Stimulated activated naive B cell treated with anti-CD40 and anti-IgM and Interleukin-4, amounts not matched to agents 10 μg/mL and 1 μg/mL and 100 μg/mL, for 72 hours (primary cell): ENCODE data around the gene SORCS2.

Experiments used
- ATAC-seq, 2 donors: fragments of 150-1000 bp; cut with Tn5 transposase; replicated peaks; 2 replicates each; pipeline ENCODE4 v1.10.0; 2021; ENCODE audit warnings: moderate library complexity in 1 of 2
- DNase-seq: peaks from one replicate; pipeline ENCODE4 v3.0.0; 2021
- H3K27ac Mint-ChIP-seq: one replicate; pipeline ENCODE4 v1.8.0; 2022; ENCODE audit warnings: mild to moderate bottlenecking, mixed read lengths
- H3K27me3 Mint-ChIP-seq, 2 donors: one replicate each; pipeline ENCODE4 v1.8.0; 2022; ENCODE audit warnings: mixed read lengths in 2 of 2
- H3K36me3 Mint-ChIP-seq, 2 donors: one replicate each; pipeline ENCODE4 v1.8.0; 2022; ENCODE audit warnings: mixed read lengths in 2 of 2, mild to moderate bottlenecking in 1 of 2
- H3K4me1 Mint-ChIP-seq, 2 donors: one replicate each; pipeline ENCODE4 v1.8.0; 2022; ENCODE audit warnings: mixed read lengths in 2 of 2, mild to moderate bottlenecking in 1 of 2
- H3K4me3 Mint-ChIP-seq, 2 donors: one replicate each; pipeline ENCODE4 v1.8.0; 2022; ENCODE audit warnings: mild to moderate bottlenecking in 2 of 2, mixed read lengths in 2 of 2, moderate library complexity in 1 of 2
- H3K9me3 Mint-ChIP-seq, 2 donors: one replicate each; pipeline ENCODE4 v1.8.0; 2022; ENCODE audit warnings: mixed read lengths in 2 of 2, mild to moderate bottlenecking in 1 of 2

Gene SORCS2

GRCh38 chr4:7501873-7502272 lies 309.5 kb downstream of the SORCS2 start:
- H3K4me1 Mint-ChIP-seq = peaks cover 0 to 1% of the 10 kb centered on the region in 2 donors
- H3K36me3 Mint-ChIP-seq = no peaks in the 10 kb centered on the region
- no peak overlapping the region for H3K4me3 Mint-ChIP-seq
- H3K27me3 Mint-ChIP-seq = peaks cover 5 to 11% of the 10 kb centered on the region in 2 donors
- no peak for DNase-seq
- ATAC-seq = no peak
- no peak overlapping the region for H3K27ac Mint-ChIP-seq
- no peaks in the 10 kb centered on the region for H3K9me3 Mint-ChIP-seq

- Mint-ChIP-seq H3K4me3 (no peak overlapping the region), H3K27me3 (peaks cover 14 to 22% of the 10 kb centered on the region in 2 donors), H3K4me1 (peaks cover 4 to 13% of the 10 kb centered on the region in 2 donors), H3K27ac (no peak overlapping the region), H3K36me3 (no peaks in the 10 kb centered on the region), H3K9me3 (peaks cover 0 to 1% of the 10 kb centered on the region in 2 donors)
- DNase-seq (no peak), ATAC-seq (no peak)
Measured at GRCh38 chr4:7503559-7504249, 311.4 kb downstream of the SORCS2 start.

- peaks cover 7 to 19% of the 10 kb centered on the region in 2 donors for H3K4me1 Mint-ChIP-seq
- peaks cover 0 to 1% of the 10 kb centered on the region in 2 donors for H3K9me3 Mint-ChIP-seq
- ATAC-seq (no peak), DNase-seq (no peak)
- peaks cover 17 to 20% of the 10 kb centered on the region in 2 donors for H3K27me3 Mint-ChIP-seq
- H3K4me3 Mint-ChIP-seq = no peak overlapping the region
- no peak overlapping the region for H3K27ac Mint-ChIP-seq
- no peaks in the 10 kb centered on the region for H3K36me3 Mint-ChIP-seq
Measured at GRCh38 chr4:7505116-7505900, 313.0 kb downstream of the SORCS2 start.

GRCh38 chr4:7506119-7506518 lies 313.8 kb downstream of the SORCS2 start:
- no peak for DNase-seq
- peaks cover 1 to 3% of the 10 kb centered on the region in 2 donors for H3K9me3 Mint-ChIP-seq
- no peak overlapping the region for H3K27ac Mint-ChIP-seq
- H3K27me3 Mint-ChIP-seq = peaks cover 22 to 28% of the 10 kb centered on the region in 2 donors
- H3K36me3 Mint-ChIP-seq = no peaks in the 10 kb centered on the region
- H3K4me1 Mint-ChIP-seq = peaks cover 7 to 19% of the 10 kb centered on the region in 2 donors
- H3K4me3 Mint-ChIP-seq = no peak overlapping the region
- ATAC-seq = no peak

- no peaks in the 10 kb centered on the region for H3K36me3 Mint-ChIP-seq
- no peak overlapping the region for H3K4me3 Mint-ChIP-seq
- peaks cover 24 to 31% of the 10 kb centered on the region in 2 donors for H3K27me3 Mint-ChIP-seq
- no peak for DNase-seq
- peaks cover 1 to 3% of the 10 kb centered on the region in 2 donors for H3K9me3 Mint-ChIP-seq
- ATAC-seq = no peak
- no peak overlapping the region for H3K27ac Mint-ChIP-seq
- peaks cover 7 to 19% of the 10 kb centered on the region in 2 donors for H3K4me1 Mint-ChIP-seq
Measured at GRCh38 chr4:7506572-7506971, 314.2 kb downstream of the SORCS2 start.

- H3K4me3 Mint-ChIP-seq = no peak overlapping the region
- peaks cover 7 to 19% of the 10 kb centered on the region in 2 donors for H3K4me1 Mint-ChIP-seq
- no peak for ATAC-seq
- no peak overlapping the region for H3K27ac Mint-ChIP-seq
- DNase-seq = no peak
- H3K27me3 Mint-ChIP-seq = peaks cover 24 to 32% of the 10 kb centered on the region in 2 donors
- H3K36me3 Mint-ChIP-seq = no peaks in the 10 kb centered on the region
- H3K9me3 Mint-ChIP-seq = peaks cover 1 to 3% of the 10 kb centered on the region in 2 donors
Measured at GRCh38 chr4:7507381-7507780, 315.0 kb downstream of the SORCS2 start.

- ATAC-seq = no peak
- Mint-ChIP-seq H3K4me3 (no peak overlapping the region), H3K27me3 (peaks cover 24 to 41% of the 10 kb centered on the region in 2 donors)
Measured at GRCh38 chr4:7510066-7510465, 317.7 kb downstream of the SORCS2 start.

GRCh38 chr4:7510538-7510937 lies 318.2 kb downstream of the SORCS2 start:
- H3K27me3 Mint-ChIP-seq = peaks cover 24 to 41% of the 10 kb centered on the region in 2 donors
- DNase-seq = no peak
- H3K27ac Mint-ChIP-seq = no peak overlapping the region
- peaks cover 7 to 19% of the 10 kb centered on the region in 2 donors for H3K4me1 Mint-ChIP-seq
- no peaks in the 10 kb centered on the region for H3K36me3 Mint-ChIP-seq
- ATAC-seq = no peak
- H3K4me3 Mint-ChIP-seq = no peak overlapping the region
- H3K9me3 Mint-ChIP-seq = peaks cover 1 to 3% of the 10 kb centered on the region in 2 donors

More at GRCh38 chr4:7510066-7510465, 317.7 kb downstream of the SORCS2 start:
- no peak for DNase-seq
- H3K27ac Mint-ChIP-seq = no peak overlapping the region
- H3K4me1 Mint-ChIP-seq = peaks cover 7 to 19% of the 10 kb centered on the region in 2 donors
- H3K9me3 Mint-ChIP-seq = peaks cover 1 to 3% of the 10 kb centered on the region in 2 donors
- H3K36me3 Mint-ChIP-seq = no peaks in the 10 kb centered on the region

GRCh38 chr4:7511525-7511924 lies 319.2 kb downstream of the SORCS2 start:
- Mint-ChIP-seq H3K27ac (no peak overlapping the region), H3K27me3 (peaks cover 24 to 49% of the 10 kb centered on the region in 2 donors), H3K4me1 (peaks cover 7 to 19% of the 10 kb centered on the region in 2 donors), H3K36me3 (no peaks in the 10 kb centered on the region), H3K9me3 (peaks cover 1 to 3% of the 10 kb centered on the region in 2 donors), H3K4me3 (no peak overlapping the region)
- no peak for ATAC-seq
- DNase-seq = no peak

GRCh38 chr4:7512428-7512827 lies 320.1 kb downstream of the SORCS2 start:
- H3K27ac Mint-ChIP-seq = no peak overlapping the region
- H3K27me3 Mint-ChIP-seq = peaks cover 23 to 47% of the 10 kb centered on the region in 2 donors
- H3K9me3 Mint-ChIP-seq = peaks cover 1 to 3% of the 10 kb centered on the region in 2 donors
- no peaks in the 10 kb centered on the region for H3K36me3 Mint-ChIP-seq
- no peak for DNase-seq
- no peak overlapping the region for H3K4me3 Mint-ChIP-seq
- H3K4me1 Mint-ChIP-seq = peaks cover 5 to 17% of the 10 kb centered on the region in 2 donors
- ATAC-seq = no peak

GRCh38 chr4:7512946-7513345 lies 320.6 kb downstream of the SORCS2 start:
- H3K9me3 Mint-ChIP-seq = peaks cover 0 to 3% of the 10 kb centered on the region in 2 donors
- H3K4me3 Mint-ChIP-seq = no peak overlapping the region
- H3K27ac Mint-ChIP-seq = no peak overlapping the region
- peaks cover 3 to 12% of the 10 kb centered on the region in 2 donors for H3K4me1 Mint-ChIP-seq
- ATAC-seq = no peak
- no peaks in the 10 kb centered on the region for H3K36me3 Mint-ChIP-seq
- peaks cover 18 to 42% of the 10 kb centered on the region in 2 donors for H3K27me3 Mint-ChIP-seq
- DNase-seq = no peak

GRCh38 chr4:7513671-7514070 lies 321.3 kb downstream of the SORCS2 start:
- ATAC-seq (no peak), DNase-seq (no peak)
- Mint-ChIP-seq H3K27ac (no peak overlapping the region), H3K9me3 (peaks cover 0 to 3% of the 10 kb centered on the region in 2 donors), H3K27me3 (peaks cover 15 to 37% of the 10 kb centered on the region in 2 donors), H3K4me1 (peaks cover 3 to 7% of the 10 kb centered on the region in 2 donors), H3K4me3 (no peak overlapping the region), H3K36me3 (no peaks in the 10 kb centered on the region)

GRCh38 chr4:7514281-7514680 lies 321.9 kb downstream of the SORCS2 start:
- H3K36me3 Mint-ChIP-seq = no peaks in the 10 kb centered on the region
- H3K4me3 Mint-ChIP-seq = no peak overlapping the region
- no peak overlapping the region for H3K27ac Mint-ChIP-seq
- no peak for DNase-seq
- H3K9me3 Mint-ChIP-seq = peaks cover 0 to 3% of the 10 kb centered on the region in 2 donors
- H3K27me3 Mint-ChIP-seq = peaks cover 10 to 31% of the 10 kb centered on the region in 2 donors
- peaks cover 0 to under 1% of the 10 kb centered on the region in 2 donors for H3K4me1 Mint-ChIP-seq
- no peak for ATAC-seq

- DNase-seq (no peak), ATAC-seq (no peak)
- H3K27ac Mint-ChIP-seq = no peak overlapping the region
- H3K4me1 Mint-ChIP-seq = no peaks in the 10 kb centered on the region
- H3K4me3 Mint-ChIP-seq = no peak overlapping the region
- peaks cover 0 to 3% of the 10 kb centered on the region in 2 donors for H3K9me3 Mint-ChIP-seq
- H3K27me3 Mint-ChIP-seq = peaks cover 10 to 29% of the 10 kb centered on the region in 2 donors
- H3K36me3 Mint-ChIP-seq = no peaks in the 10 kb centered on the region
Measured at GRCh38 chr4:7514789-7515188, 322.5 kb downstream of the SORCS2 start.
